ENCODE measurements around the gene OR2A14. TPM values are rescaled to one million over a fixed set of nuclear protein-coding genes. Genes with fewer than 3 reads are reported as not detected.

The OR2A14 gene
- total and polyA plus RNA-seq, 2 of the 4 experiments (the other 2 are of a cell fraction) = not detected

- no peak overlapping the region for H4K5ac ChIP-seq (ENCODE audit: low read depth, low read length)
- no peaks in the 10 kb centered on the region for H3K79me1 ChIP-seq (ENCODE audit: low read depth in 1 of 2, low read length in 2 of 2)
- no peak overlapping the region for H3K56ac ChIP-seq (ENCODE audit: extremely low read depth, insufficient read depth, low read length)
- H2BK15ac ChIP-seq (ENCODE audit: low read depth, low read length) = no peak overlapping the region
- intact Hi-C loops (cut with micrococcal nuclease) (no loop called here), dilution Hi-C loops (cut with HindIII; ENCODE audit: low sequenced_read_pairs, unreplicated experiment) (no loop called here), in situ Hi-C loops (cut with MboI; ENCODE audit: low sequenced_read_pairs) (no loop called here)
- no peaks in the 10 kb centered on the region for H3K9me3 ChIP-seq (ENCODE audit: control insufficient read depth, insufficient read depth, low read length)
- no CpG with 5 or more reads among the region's 3 CpGs for WGBS, 2 experiments (ENCODE audit: extremely low coverage in 2 of 2, insufficient read length in 1 of 2)
- TF ChIP-seq RCOR1 (IDR thresholded peaks at IDR 0.05; ENCODE audit: insufficient replicate concordance, low read length) = no peak
- peak; percentile 23; the same call in 1 of the 2 replicates for TF ChIP-seq MAFK (IDR thresholded peaks at IDR 0.05; ENCODE audit: low read depth, low read length)
- no peaks in the 10 kb centered on the region for H4K20me1 ChIP-seq (ENCODE audit: insufficient read depth, low read length)
- no peak overlapping the region for H3K4ac ChIP-seq (ENCODE audit: low read depth, low read length)
- no peaks in the 10 kb centered on the region for H3K9me1 ChIP-seq (ENCODE audit: insufficient read depth, low read length)
- no peak overlapping the region for H2BK20ac ChIP-seq (ENCODE audit: low read depth, low read length)
- H3K9ac ChIP-seq (ENCODE audit: low read depth, low read length) = no peak overlapping the region
- H3K27me3 ChIP-seq (ENCODE audit: control insufficient read depth, insufficient read depth, low read length) = no peaks in the 10 kb centered on the region
- no peak overlapping the region for H2BK5ac ChIP-seq (ENCODE audit: low read depth, low read length, poor library complexity, severe bottlenecking)
- no peak overlapping the region for H3K4me3 ChIP-seq (ENCODE audit: insufficient read depth, low read depth, low read length)
- H3K4me2 ChIP-seq (ENCODE audit: low read depth, low read length) = no peak overlapping the region
- ChIA-PET POLR2A (ENCODE audit: unreplicated experiment) (no interaction called here), CTCF (no interaction called here)
- no TSS peak for BruUV-seq (replicated peaks)
- no peak overlapping the region for H3K27ac ChIP-seq (ENCODE audit: insufficient read depth, low read length)
- no peak overlapping the region for H2AK9ac ChIP-seq (replicated peaks; ENCODE audit: low read depth, low read length, poor library complexity)
- no peaks in the 10 kb centered on the region for H3K4me1 ChIP-seq (ENCODE audit: control insufficient read depth, insufficient read depth, low read length)
- no peak overlapping the region for H3K14ac ChIP-seq (replicated peaks; ENCODE audit: low read depth, low read length)
- no peak overlapping the region for H2AFZ ChIP-seq (replicated peaks; ENCODE audit: low read length, poor library complexity)
- H2AK5ac ChIP-seq (ENCODE audit: low read depth, low read length) = no peak overlapping the region
- no peaks in the 10 kb centered on the region for H3K36me3 ChIP-seq (ENCODE audit: control insufficient read depth, insufficient read depth, low read length)
- no peak overlapping the region for H2BK120ac ChIP-seq (ENCODE audit: low read depth, low read length)
- H4K91ac ChIP-seq (ENCODE audit: insufficient read depth, low read depth, low read length) = no peak overlapping the region
- H4K8ac ChIP-seq (ENCODE audit: low read depth in 2 of 2, low read length in 2 of 2) = no peak overlapping the region
- ATAC-seq (ENCODE audit: low read depth) (no peak), DNase-seq (no peak)
- H3K18ac ChIP-seq (ENCODE audit: low read depth, low read length) = no peak overlapping the region
- no peak overlapping the region for H3K23ac ChIP-seq (ENCODE audit: low read depth, low read length)
Observed at GRCh38 chr7:144132262-144132661, 9.3 kb downstream of the OR2A14 start.
